Fibroblast of gingiva (primary cell): ENCODE measurements around the gene KLHL20.
"Not testable (repeated sequence)": the region's sequence is repeated elsewhere in the genome, so short reads cannot be mapped to it uniquely, and the experiment has no call there.

Source experiments
- DNase-seq: peaks from one replicate; pipeline ENCODE4 v3.0.0-alpha.2; 2011; ENCODE audit warnings: low read depth

KLHL20 gene

GRCh38 chr1:173714759-173715537 lies at the start of gene KLHL20:
TSS of gene KLHL20 (plus strand) at chr1:173714981. CDS start at chr1:173716044, 1,063 bp downstream.
- peak; percentile 89 for DNase-seq

GRCh38 chr1:173666646-173667045 lies 48.1 kb upstream of the KLHL20 start:
- DNase-seq: no peak

- DNase-seq: peak; percentile 30
Observed at GRCh38 chr1:173669491-173669941, 45.3 kb upstream of the KLHL20 start, which contains the start of gene ANKRD45. TSS of gene ANKRD45 (minus strand) at chr1:173669851. CDS start at chr1:173659418, 10,433 bp downstream.

- DNase-seq: not testable (repeated sequence)
Observed at GRCh38 chr1:173674496-173674895, 40.3 kb upstream of the KLHL20 start.

- not testable (repeated sequence) for DNase-seq
Observed at GRCh38 chr1:173680152-173680551, 34.6 kb upstream of the KLHL20 start.

- DNase-seq: peak; percentile 55
Observed at GRCh38 chr1:173682184-173682583, 32.6 kb upstream of the KLHL20 start.

GRCh38 chr1:173683838-173684237 lies 30.9 kb upstream of the KLHL20 start:
- not testable (repeated sequence) for DNase-seq

GRCh38 chr1:173685121-173685520 lies 29.7 kb upstream of the KLHL20 start:
- DNase-seq: not testable (repeated sequence)

GRCh38 chr1:173688300-173688699 lies 26.5 kb upstream of the KLHL20 start:
- DNase-seq: no peak

GRCh38 chr1:173693238-173693637 lies 21.5 kb upstream of the KLHL20 start:
- no peak for DNase-seq

- DNase-seq: not testable (repeated sequence)
Observed at GRCh38 chr1:173701299-173701698, 13.5 kb upstream of the KLHL20 start.

- no peak for DNase-seq
Observed at GRCh38 chr1:173702736-173703135, 12.0 kb upstream of the KLHL20 start.

- DNase-seq: no peak
Observed at GRCh38 chr1:173705117-173705516, 9.7 kb upstream of the KLHL20 start.

GRCh38 chr1:173708787-173709186 lies 6.0 kb upstream of the KLHL20 start:
- no peak for DNase-seq

- DNase-seq: no peak
Observed at GRCh38 chr1:173714441-173714758, 381 bp upstream of the KLHL20 start.

GRCh38 chr1:173715538-173715844 lies 710 bp downstream of the KLHL20 start:
- no peak for DNase-seq

GRCh38 chr1:173717238-173717637 lies 2.5 kb downstream of the KLHL20 start:
- DNase-seq: no peak

GRCh38 chr1:173731331-173731730 lies 16.6 kb downstream of the KLHL20 start:
- not testable (repeated sequence) for DNase-seq

- DNase-seq: no peak
Observed at GRCh38 chr1:173733912-173734311, 19.1 kb downstream of the KLHL20 start.

GRCh38 chr1:173736104-173736503 lies 21.3 kb downstream of the KLHL20 start:
- not testable (repeated sequence) for DNase-seq

- no peak for DNase-seq
Observed at GRCh38 chr1:173742203-173742886, 27.6 kb downstream of the KLHL20 start.

GRCh38 chr1:173744651-173745050 lies 29.9 kb downstream of the KLHL20 start:
- no peak for DNase-seq

- DNase-seq: peak; percentile 6
Observed at GRCh38 chr1:173749137-173749536, 34.4 kb downstream of the KLHL20 start.
